Smooth muscle cell (in vitro differentiated cells): ENCODE data around the gene PRSS12. TPM values are rescaled to one million over a fixed set of nuclear protein-coding genes. Genes with fewer than 3 reads are reported as not detected.

ENCODE experiments used
- DNase-seq: peaks from one replicate; lab custom pipeline; 2025; ENCODE audit not compliant: unreplicated experiment; lab: John Stamatoyannopoulos, UW
- H2AFZ ChIP-seq: fragments of 200-600 bp; sonication (generic); 2 replicates; pipeline ENCODE4 v1.6.0; 2016; ENCODE audit warnings: antibody characterized with exemption, low read depth, mild to moderate bottlenecking
- H3F3A ChIP-seq: fragments of 200-600 bp; sonication (generic); 2 replicates; pipeline ENCODE4 v1.6.0; 2017; ENCODE audit warnings: antibody characterized with exemption, low read depth
- H3K27ac ChIP-seq: fragments of 200-600 bp; sonication (generic); 2 replicates; pipeline ENCODE4 v1.5.1; 2016; ENCODE audit warnings: low read depth, mild to moderate bottlenecking
- H3K27me3 ChIP-seq: fragments of 200-600 bp; sonication (generic); 2 replicates; pipeline ENCODE4 v1.6.1; 2016; ENCODE audit warnings: low read depth, mild to moderate bottlenecking
- H3K36me3 ChIP-seq: fragments of 200-600 bp; sonication (generic); 2 replicates; pipeline ENCODE4 v1.5.1; 2016; ENCODE audit warnings: low read depth
- H3K4me1 ChIP-seq: fragments of 200-600 bp; sonication (generic); 2 replicates; pipeline ENCODE4 v1.5.1; 2016; ENCODE audit warnings: low read depth
- H3K4me2 ChIP-seq: fragments of 200-600 bp; sonication (generic); 2 replicates; pipeline ENCODE4 v1.6.0; 2016; ENCODE audit warnings: mild to moderate bottlenecking
- H3K4me3 ChIP-seq: fragments of 200-600 bp; sonication (generic); 2 replicates; pipeline ENCODE4 v1.5.1; 2016; ENCODE audit warnings: mild to moderate bottlenecking
- H3K79me2 ChIP-seq: fragments of 200-600 bp; sonication (generic); 2 replicates; pipeline ENCODE4 v1.6.0; 2016; ENCODE audit warnings: low read depth, mild to moderate bottlenecking
- H3K9ac ChIP-seq: fragments of 200-600 bp; sonication (generic); 2 replicates; pipeline ENCODE4 v1.6.0; 2016; ENCODE audit warnings: low read depth
- H3K9me3 ChIP-seq: fragments of 200-600 bp; sonication (generic); replicated peaks from 2 replicates; pipeline ENCODE4 v1.5.1; 2016; ENCODE audit warnings: low read depth
- H4K20me1 ChIP-seq: fragments of 200-600 bp; sonication (generic); 2 replicates; pipeline ENCODE4 v1.6.0; 2016; ENCODE audit warnings: low read depth
- WGBS: methylation state at CpG from one replicate; pipeline ENCODE4 v1.1.7; 2016; ENCODE audit warnings: low lambda C conversion rate; 5-methylcytosine and 5-hydroxymethylcytosine counted together
- polyA plus RNA-seq: library from polyadenylated mRNA; unstranded; fragments of >200 nt; fragmentation: Nextera tagmentation; extraction: Ambion mirVana; gene quantifications from 2 replicates; pipeline ENCODE4 v1.2.1, GENCODE V29; 2016
- total RNA-seq: library from RNA; depleted of rRNA; stranded (reverse); fragments of >200 nt; gene quantifications from 2 replicates; pipeline ENCODE4 v1.2.3, GENCODE V29; 2014
- TF ChIP-seq, protein P1 (sequence below): fragments of 200-600 bp; sonication (generic); IDR thresholded peaks from 2 replicates; pipeline ENCODE4 v1.5.1; 2017; ENCODE audit warnings: borderline replicate concordance, mild to moderate bottlenecking, antibody characterized with exemption; ENCODE audit not compliant: insufficient read depth, poor library complexity, severe bottlenecking

PRSS12 gene
- total and polyA plus RNA-seq, 2 experiments from 2014 or later, result 9.9 to 24.5 TPM

DNA sequence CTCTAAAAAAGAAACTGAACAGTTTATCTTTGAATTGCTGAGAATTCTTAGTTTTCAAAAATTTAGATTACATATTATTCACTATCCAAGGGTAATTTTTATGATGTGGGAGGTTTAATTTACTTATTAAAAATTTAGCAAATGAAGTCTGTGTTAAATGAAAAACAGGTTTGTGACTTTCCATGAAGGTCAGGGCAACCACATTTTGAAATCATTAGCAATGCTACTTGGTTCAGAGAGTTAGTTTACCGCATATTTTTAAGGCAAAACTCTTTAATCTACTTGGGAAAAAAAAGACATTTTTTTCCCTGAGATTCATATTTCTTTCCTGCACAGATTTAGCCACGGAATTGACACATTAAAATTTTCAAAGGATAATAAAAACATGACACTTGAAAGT, 37.3 kb upstream of the PRSS12 start:
- Histone ChIP-seq H3K79me2 (no peaks in the 10 kb centered on the region), H3K9ac (no peak overlapping the region), H3K36me3 (no peaks in the 10 kb centered on the region), H4K20me1 (no peaks in the 10 kb centered on the region), H3F3A (no peaks in the 10 kb centered on the region), H3K4me2 (no peak overlapping the region), H3K9me3 (no peaks in the 10 kb centered on the region), H3K4me3 (no peak overlapping the region), H3K4me1 (no peaks in the 10 kb centered on the region), H2AFZ (no peak overlapping the region), H3K27me3 (no peaks in the 10 kb centered on the region), H3K27ac (no peak overlapping the region)
- TF ChIP-seq, protein P1, sequence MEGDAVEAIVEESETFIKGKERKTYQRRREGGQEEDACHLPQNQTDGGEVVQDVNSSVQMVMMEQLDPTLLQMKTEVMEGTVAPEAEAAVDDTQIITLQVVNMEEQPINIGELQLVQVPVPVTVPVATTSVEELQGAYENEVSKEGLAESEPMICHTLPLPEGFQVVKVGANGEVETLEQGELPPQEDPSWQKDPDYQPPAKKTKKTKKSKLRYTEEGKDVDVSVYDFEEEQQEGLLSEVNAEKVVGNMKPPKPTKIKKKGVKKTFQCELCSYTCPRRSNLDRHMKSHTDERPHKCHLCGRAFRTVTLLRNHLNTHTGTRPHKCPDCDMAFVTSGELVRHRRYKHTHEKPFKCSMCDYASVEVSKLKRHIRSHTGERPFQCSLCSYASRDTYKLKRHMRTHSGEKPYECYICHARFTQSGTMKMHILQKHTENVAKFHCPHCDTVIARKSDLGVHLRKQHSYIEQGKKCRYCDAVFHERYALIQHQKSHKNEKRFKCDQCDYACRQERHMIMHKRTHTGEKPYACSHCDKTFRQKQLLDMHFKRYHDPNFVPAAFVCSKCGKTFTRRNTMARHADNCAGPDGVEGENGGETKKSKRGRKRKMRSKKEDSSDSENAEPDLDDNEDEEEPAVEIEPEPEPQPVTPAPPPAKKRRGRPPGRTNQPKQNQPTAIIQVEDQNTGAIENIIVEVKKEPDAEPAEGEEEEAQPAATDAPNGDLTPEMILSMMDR, result no peak
- 88% methylated on average over 2 of the region's 2 CpGs for WGBS
- no peak for DNase-seq

GRCh38 chr4:118389721-118390120, 36.9 kb upstream of the PRSS12 start:
- H3K4me2 ChIP-seq, result no peak overlapping the region
- H3F3A ChIP-seq, result no peaks in the 10 kb centered on the region
- no peaks in the 10 kb centered on the region for H4K20me1 ChIP-seq
- no peak overlapping the region for H3K27ac ChIP-seq
- no peaks in the 10 kb centered on the region for H3K9me3 ChIP-seq
- no peak for DNase-seq
- H3K9ac ChIP-seq, result no peak overlapping the region
- 77% methylated on average over 6 of the region's 6 CpGs for WGBS
- H3K79me2 ChIP-seq, result no peaks in the 10 kb centered on the region
- H3K27me3 ChIP-seq, result no peaks in the 10 kb centered on the region
- no peak overlapping the region for H3K4me3 ChIP-seq
- no peak overlapping the region for H2AFZ ChIP-seq
- no peaks in the 10 kb centered on the region for H3K36me3 ChIP-seq
- H3K4me1 ChIP-seq, result no peaks in the 10 kb centered on the region
- TF ChIP-seq, protein P1, result no peak

DNA sequence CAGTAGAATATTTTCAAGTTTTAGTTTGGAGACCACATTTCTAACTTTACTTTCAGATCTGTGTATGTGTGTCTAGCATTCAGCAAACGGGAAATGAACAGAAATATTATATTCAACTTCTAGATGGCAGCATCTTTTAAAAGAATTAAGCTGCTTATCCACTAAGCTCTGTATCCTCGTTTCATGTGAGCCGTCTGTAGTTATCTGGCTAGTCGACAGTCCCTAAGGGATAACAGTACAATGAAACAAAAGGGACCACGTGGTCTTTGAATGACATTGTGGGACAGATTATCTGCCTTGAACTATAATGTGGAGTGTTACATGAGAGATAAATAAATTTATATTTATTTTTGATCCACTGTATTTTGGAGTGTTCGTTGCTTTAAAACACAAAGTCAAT, 35.8 kb upstream of the PRSS12 start:
- H3K36me3 ChIP-seq, result no peaks in the 10 kb centered on the region
- 62% methylated on average over 6 of the region's 6 CpGs for WGBS
- H3K9ac ChIP-seq, result no peak overlapping the region
- no peaks in the 10 kb centered on the region for H3K27me3 ChIP-seq
- H3K4me3 ChIP-seq, result no peak overlapping the region
- TF ChIP-seq, protein P1, result no peak
- no peaks in the 10 kb centered on the region for H3F3A ChIP-seq
- no peaks in the 10 kb centered on the region for H3K9me3 ChIP-seq
- H3K4me1 ChIP-seq, result no peaks in the 10 kb centered on the region
- H3K27ac ChIP-seq, result no peak overlapping the region
- H3K4me2 ChIP-seq, result no peak overlapping the region
- no peaks in the 10 kb centered on the region for H3K79me2 ChIP-seq
- H2AFZ ChIP-seq, result no peak overlapping the region
- DNase-seq, result no peak
- H4K20me1 ChIP-seq, result no peaks in the 10 kb centered on the region

DNA sequence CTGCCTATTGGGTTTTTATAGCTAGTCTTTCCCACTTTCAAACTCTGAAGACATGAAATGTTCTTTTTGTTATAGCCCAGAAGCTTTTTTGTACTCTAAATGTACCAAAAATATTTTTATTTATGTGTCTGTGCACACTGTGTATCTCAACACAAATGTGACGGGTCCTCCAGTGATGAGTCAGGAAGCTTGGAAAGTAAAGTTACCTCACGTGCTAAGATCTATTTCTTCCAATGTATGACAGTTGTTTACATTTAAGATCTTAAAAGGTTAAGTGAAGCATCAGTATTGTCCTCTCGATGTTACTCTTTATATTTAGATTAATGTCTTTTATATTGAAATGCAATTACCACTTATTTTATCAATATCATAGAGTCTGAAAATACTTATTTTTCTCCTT, 29.1 kb upstream of the PRSS12 start:
- DNase-seq, result no peak

More for the DNA sequence above, 29.1 kb upstream of the PRSS12 start:
- Histone ChIP-seq H3K27ac (no peak overlapping the region), H3F3A (no peaks in the 10 kb centered on the region), H3K79me2 (no peaks in the 10 kb centered on the region), H3K9me3 (no peaks in the 10 kb centered on the region), H3K4me1 (no peaks in the 10 kb centered on the region), H3K4me2 (no peak overlapping the region), H3K27me3 (no peaks in the 10 kb centered on the region), H4K20me1 (no peaks in the 10 kb centered on the region), H3K36me3 (no peaks in the 10 kb centered on the region), H3K4me3 (no peak overlapping the region), H2AFZ (no peak overlapping the region), H3K9ac (no peak overlapping the region)
- TF ChIP-seq, protein P1, result no peak
- 67% methylated on average over 3 of the region's 3 CpGs for WGBS
